ENCODE data around the gene TTC24.
"Not testable (repeated sequence)": the region's sequence is repeated elsewhere in the genome, so short reads cannot be mapped to it uniquely, and the experiment has no call there.

TTC24 gene

GRCh38 chr1:156579472-156579871, at the start of gene TTC24:
Gene TTC24 (plus strand): TSS chr1:156579723. CDS start chr1:156581365, 1,642 bp downstream.
- no peak for DNase-seq (ENCODE audit: extremely low read depth in 1 of 2, low read depth in 1 of 2)

GRCh38 chr1:156530006-156530405, 49.5 kb upstream of the TTC24 start:
- no peak for DNase-seq (ENCODE audit: extremely low read depth in 1 of 2, low read depth in 1 of 2)

GRCh38 chr1:156532374-156532773, 47.1 kb upstream of the TTC24 start:
- DNase-seq (ENCODE audit: extremely low read depth in 1 of 2, low read depth in 1 of 2) = no peak

- DNase-seq (ENCODE audit: extremely low read depth in 1 of 2, low read depth in 1 of 2) = no peak
These were observed 45.8 kb upstream of the TTC24 start for GRCh38 chr1:156533568-156534220.

- no peak for DNase-seq (ENCODE audit: extremely low read depth in 1 of 2, low read depth in 1 of 2)
These were observed 45.0 kb upstream of the TTC24 start for GRCh38 chr1:156534424-156535060.

GRCh38 chr1:156537027-156537426, 42.5 kb upstream of the TTC24 start:
- DNase-seq (ENCODE audit: extremely low read depth in 1 of 2, low read depth in 1 of 2) = no peak

GRCh38 chr1:156538711-156539440, 40.6 kb upstream of the TTC24 start:
- no peak for DNase-seq (ENCODE audit: extremely low read depth in 1 of 2, low read depth in 1 of 2)

- DNase-seq (ENCODE audit: extremely low read depth in 1 of 2, low read depth in 1 of 2) = no peak
These were observed 39.6 kb upstream of the TTC24 start for GRCh38 chr1:156539818-156540355.

GRCh38 chr1:156540955-156541354, 38.6 kb upstream of the TTC24 start:
- DNase-seq (ENCODE audit: extremely low read depth in 1 of 2, low read depth in 1 of 2) = no peak

- no peak for DNase-seq (ENCODE audit: extremely low read depth in 1 of 2, low read depth in 1 of 2)
These were observed 36.5 kb upstream of the TTC24 start for GRCh38 chr1:156543066-156543465.

- no peak for DNase-seq (ENCODE audit: extremely low read depth in 1 of 2, low read depth in 1 of 2)
These were observed 34.9 kb upstream of the TTC24 start for GRCh38 chr1:156544592-156545102.

GRCh38 chr1:156546267-156546666, 33.3 kb upstream of the TTC24 start:
- no peak for DNase-seq (ENCODE audit: extremely low read depth in 1 of 2, low read depth in 1 of 2)

- no peak for DNase-seq (ENCODE audit: extremely low read depth in 1 of 2, low read depth in 1 of 2)
These were observed 32.1 kb upstream of the TTC24 start for GRCh38 chr1:156547434-156547833.

- no peak for DNase-seq (ENCODE audit: extremely low read depth in 1 of 2, low read depth in 1 of 2)
These were observed 31.5 kb upstream of the TTC24 start for GRCh38 chr1:156547982-156548381.

GRCh38 chr1:156549390-156549789, 30.1 kb upstream of the TTC24 start:
- DNase-seq (ENCODE audit: extremely low read depth in 1 of 2, low read depth in 1 of 2) = no peak

- DNase-seq (ENCODE audit: extremely low read depth in 1 of 2, low read depth in 1 of 2) = no peak
These were observed 29.7 kb upstream of the TTC24 start for GRCh38 chr1:156549831-156550230.

- DNase-seq (ENCODE audit: extremely low read depth in 1 of 2, low read depth in 1 of 2) = no peak
These were observed 29.2 kb upstream of the TTC24 start for GRCh38 chr1:156550346-156550745.

- DNase-seq (ENCODE audit: extremely low read depth in 1 of 2, low read depth in 1 of 2) = no peak
These were observed 28.4 kb upstream of the TTC24 start for GRCh38 chr1:156551066-156551643.

GRCh38 chr1:156551869-156552268, 27.7 kb upstream of the TTC24 start:
- no peak for DNase-seq (ENCODE audit: extremely low read depth in 1 of 2, low read depth in 1 of 2)

GRCh38 chr1:156552518-156552917, 27.0 kb upstream of the TTC24 start:
- no peak for DNase-seq (ENCODE audit: extremely low read depth in 1 of 2, low read depth in 1 of 2)

GRCh38 chr1:156552937-156553336, 26.6 kb upstream of the TTC24 start:
- DNase-seq (ENCODE audit: extremely low read depth in 1 of 2, low read depth in 1 of 2) = not testable (repeated sequence)
